Measurements from ENCODE around the gene CCNY. TPM values are rescaled to one million over a fixed set of nuclear protein-coding genes. Genes with fewer than 3 reads are reported as not detected.
"Not testable (repeated sequence)": the region's sequence is repeated elsewhere in the genome, so short reads cannot be mapped to it uniquely, and the experiment has no call there.

Gene CCNY
- total RNA-seq, 1 experiment from 2014 or later = 59.1 TPM

GRCh38 chr10:35407696-35408095 is 71.4 kb downstream of the CCNY start:
- CTCF ChIA-PET; H3K4me3 Mint-ChIP-seq (ENCODE audit: low read depth, unreplicated experiment); H3K36me3 Mint-ChIP-seq (ENCODE audit: insufficient read depth, unreplicated experiment); H3K27me3 Mint-ChIP-seq (ENCODE audit: unreplicated experiment); BruUV-seq (replicated peaks); H3K27ac Mint-ChIP-seq (ENCODE audit: unreplicated experiment); DNase-seq; H3K9me3 Mint-ChIP-seq (ENCODE audit: low read depth, unreplicated experiment); intact Hi-C loops (cut with micrococcal nuclease; ENCODE audit: unreplicated experiment): not testable (repeated sequence)
- peaks cover 16% of the 10 kb centered on the region for H3K4me1 Mint-ChIP-seq (ENCODE audit: low read depth, unreplicated experiment)

GRCh38 chr10:35409094-35409582 is 72.8 kb downstream of the CCNY start:
- no peak overlapping the region for H3K27ac Mint-ChIP-seq (ENCODE audit: unreplicated experiment)
- peaks cover 16% of the 10 kb centered on the region for H3K4me1 Mint-ChIP-seq (ENCODE audit: low read depth, unreplicated experiment)
- DNase-seq = no peak
- BruUV-seq (replicated peaks) = no TSS peak
- CTCF ChIA-PET = interaction anchor here (0.7 kb wide), 1 partner anchor 148 kb away, joined by 3 read pairs; no protein-coding TSS in a partner anchor
- H3K36me3 Mint-ChIP-seq (ENCODE audit: insufficient read depth, unreplicated experiment) = no peaks in the 10 kb centered on the region
- no peaks in the 10 kb centered on the region for H3K27me3 Mint-ChIP-seq (ENCODE audit: unreplicated experiment)
- intact Hi-C loops (cut with micrococcal nuclease; ENCODE audit: unreplicated experiment) = no loop called here
- TF ChIP-seq CTCF (IDR thresholded peaks at IDR 0.05; ENCODE audit: unreplicated experiment) = no peak
- no peaks in the 10 kb centered on the region for H3K9me3 Mint-ChIP-seq (ENCODE audit: low read depth, unreplicated experiment)
- no peak overlapping the region for H3K4me3 Mint-ChIP-seq (ENCODE audit: low read depth, unreplicated experiment)

- TF ChIP-seq CTCF (IDR thresholded peaks at IDR 0.05; ENCODE audit: unreplicated experiment) = no peak
- intact Hi-C loops (cut with micrococcal nuclease; ENCODE audit: unreplicated experiment) = no loop called here
- BruUV-seq (replicated peaks) = no TSS peak
- no peak overlapping the region for H3K27ac Mint-ChIP-seq (ENCODE audit: unreplicated experiment)
- H3K4me1 Mint-ChIP-seq (ENCODE audit: low read depth, unreplicated experiment) = peaks cover 16% of the 10 kb centered on the region
- H3K4me3 Mint-ChIP-seq (ENCODE audit: low read depth, unreplicated experiment) = no peak overlapping the region
- CTCF ChIA-PET = no interaction called here
- no peak for DNase-seq
- no peaks in the 10 kb centered on the region for H3K27me3 Mint-ChIP-seq (ENCODE audit: unreplicated experiment)
- no peaks in the 10 kb centered on the region for H3K36me3 Mint-ChIP-seq (ENCODE audit: insufficient read depth, unreplicated experiment)
- H3K9me3 Mint-ChIP-seq (ENCODE audit: low read depth, unreplicated experiment) = no peaks in the 10 kb centered on the region
Observed at GRCh38 chr10:35409808-35410207, 73.5 kb downstream of the CCNY start.

- Mint-ChIP-seq H3K9me3 (ENCODE audit: low read depth, unreplicated experiment) (no peaks in the 10 kb centered on the region), H3K36me3 (ENCODE audit: insufficient read depth, unreplicated experiment) (no peaks in the 10 kb centered on the region), H3K4me3 (ENCODE audit: low read depth, unreplicated experiment) (no peak overlapping the region), H3K27ac (ENCODE audit: unreplicated experiment) (no peak overlapping the region), H3K27me3 (ENCODE audit: unreplicated experiment) (no peaks in the 10 kb centered on the region), H3K4me1 (ENCODE audit: low read depth, unreplicated experiment) (peaks cover 12% of the 10 kb centered on the region)
- CTCF ChIA-PET = no interaction called here
- no peak for DNase-seq
- no peak for TF ChIP-seq CTCF (IDR thresholded peaks at IDR 0.05; ENCODE audit: unreplicated experiment)
- intact Hi-C loops (cut with micrococcal nuclease; ENCODE audit: unreplicated experiment) = no loop called here
- no TSS peak for BruUV-seq (replicated peaks)
Observed at GRCh38 chr10:35412003-35412723, 75.9 kb downstream of the CCNY start.

GRCh38 chr10:35412900-35413491 is 76.7 kb downstream of the CCNY start:
- Mint-ChIP-seq H3K4me1 (ENCODE audit: low read depth, unreplicated experiment) (peaks cover 4% of the 10 kb centered on the region), H3K27me3 (ENCODE audit: unreplicated experiment) (no peaks in the 10 kb centered on the region), H3K4me3 (ENCODE audit: low read depth, unreplicated experiment) (no peak overlapping the region), H3K9me3 (ENCODE audit: low read depth, unreplicated experiment) (no peaks in the 10 kb centered on the region), H3K27ac (ENCODE audit: unreplicated experiment) (no peak overlapping the region), H3K36me3 (ENCODE audit: insufficient read depth, unreplicated experiment) (no peaks in the 10 kb centered on the region)
- no peak for TF ChIP-seq CTCF (IDR thresholded peaks at IDR 0.05; ENCODE audit: unreplicated experiment)
- no TSS peak for BruUV-seq (replicated peaks)
- CTCF ChIA-PET = interaction anchor here (0.6 kb wide), 1 partner anchor 8 kb away, joined by 4 read pairs; no protein-coding TSS in a partner anchor
- no peak for DNase-seq
- intact Hi-C loops (cut with micrococcal nuclease; ENCODE audit: unreplicated experiment) = no loop called here

Data from Calu3 (cell line).